ENCODE results near the gene MCM9. TPM values are rescaled to one million over a fixed set of nuclear protein-coding genes. Genes with fewer than 3 reads are reported as not detected.

The MCM9 gene
- polyA plus RNA-seq, 3 donors, result 9.4 to 11.9 (median 9.8) TPM

DNA sequence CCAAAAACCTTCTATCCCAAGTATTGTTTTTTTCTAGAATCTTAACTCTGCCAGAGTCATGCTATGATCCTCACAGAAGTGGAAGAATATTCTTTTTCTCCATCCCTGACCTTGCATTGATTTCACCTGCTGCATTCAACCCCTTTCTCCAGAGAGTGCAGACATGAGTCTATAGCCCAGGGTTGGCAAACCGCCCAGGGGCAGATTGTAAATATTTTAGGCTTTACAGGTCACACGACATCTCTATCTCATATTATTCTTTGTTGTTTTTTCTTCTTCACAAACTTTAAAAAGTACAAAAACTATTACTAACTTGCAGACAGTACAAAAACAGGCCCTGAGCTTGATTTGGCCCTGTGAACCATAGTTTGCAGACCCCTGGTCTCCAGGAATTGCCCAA, 153.1 kb downstream of the MCM9 start:
- WGBS (ENCODE audit: insufficient coverage), result no CpG with 5 or more reads among the region's 2 CpGs
- Histone ChIP-seq H3K9me3 (replicated peaks in 1 of 2; ENCODE audit: control insufficient read depth in 1 of 2, insufficient read depth in 1 of 2, low read length in 2 of 2) (no peaks in the 10 kb centered on the region), H3K4me1 (ENCODE audit: control insufficient read depth in 1 of 2, insufficient read depth in 2 of 2, low read length in 2 of 2) (peaks cover 32 to 39% of the 10 kb centered on the region in 2 donors), H3K4me2 (replicated peaks; ENCODE audit: extremely low read depth, low read length, poor library complexity, severe bottlenecking) (no peak overlapping the region), H3K27me3 (ENCODE audit: control insufficient read depth in 2 of 2, insufficient read depth in 2 of 2, low read length in 2 of 2) (no peaks in the 10 kb centered on the region), H3K27ac (ENCODE audit: low read depth in 1 of 2, low read length in 2 of 2) (no peak overlapping the region), H3K4me3 (replicated peaks in 1 of 3; ENCODE audit: low read depth in 2 of 3, low read length in 3 of 3) (no peak overlapping the region), H4K20me1 (ENCODE audit: insufficient read depth, low read length) (no peaks in the 10 kb centered on the region), H2AFZ (ENCODE audit: insufficient read depth, low read depth, low read length, poor library complexity, severe bottlenecking) (no peak overlapping the region), H3K9ac (ENCODE audit: insufficient read depth, low read length, poor library complexity, severe bottlenecking) (no peak overlapping the region), H3K36me3 (replicated peaks in 1 of 2; ENCODE audit: control insufficient read depth in 1 of 2, insufficient read depth in 2 of 2, low read length in 2 of 2) (no peaks in the 10 kb centered on the region), H3K79me2 (ENCODE audit: insufficient read depth, low read length) (no peaks in the 10 kb centered on the region)
- DNase-seq, result no peak
- Mint-ChIP-seq H3K27ac (peak overlapping the region in 3 of 7 donors; percentile 1 to 90 (median 69)), H3K36me3 (no peaks in the 10 kb centered on the region), H3K4me1 (peaks cover 44% of the 10 kb centered on the region), H3K9me3 (no peaks in the 10 kb centered on the region), H3K27me3 (ENCODE audit: low read depth in 3 of 3) (no peaks in the 10 kb centered on the region), H3K4me3 (no peak overlapping the region)
- intact Hi-C loops (cut with micrococcal nuclease), result no loop called here
- TF ChIP-seq CTCF (IDR thresholded peaks at IDR 0.05), result no peak

DNA sequence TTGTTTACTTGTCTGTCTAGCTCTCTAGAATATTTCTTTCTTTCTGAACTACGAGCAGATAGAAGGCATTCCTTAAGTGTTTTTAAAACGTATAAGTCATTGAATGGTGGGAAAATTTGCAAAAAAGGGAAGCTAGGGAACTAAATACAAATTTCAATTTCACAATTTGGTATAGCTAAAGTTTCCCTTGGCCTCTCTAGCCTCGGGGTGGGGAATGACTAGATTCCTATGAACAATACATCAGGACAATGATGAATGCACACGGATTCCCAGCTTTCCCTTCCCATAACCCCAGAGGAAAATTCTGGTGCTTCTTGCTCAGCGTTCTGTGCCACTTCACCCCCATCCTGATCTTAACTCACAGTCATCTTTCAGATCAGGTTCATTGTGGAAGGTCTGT, 154.3 kb downstream of the MCM9 start:
- H3K4me3 ChIP-seq (replicated peaks in 1 of 3; ENCODE audit: low read depth in 2 of 3, low read length in 3 of 3), result peak overlapping the region in 1 of 3 experiments; percentile 64
- no peak for TF ChIP-seq CTCF (IDR thresholded peaks at IDR 0.05)
- Mint-ChIP-seq H3K4me1 (peaks cover 50% of the 10 kb centered on the region), H3K4me3 (peak overlapping the region in 1 of 2 donors; percentile 77), H3K27me3 (ENCODE audit: low read depth in 3 of 3) (no peaks in the 10 kb centered on the region), H3K27ac (peak overlapping the region; percentile 76 to 93 (median 87)), H3K9me3 (no peaks in the 10 kb centered on the region), H3K36me3 (no peaks in the 10 kb centered on the region)
- 42% methylated on average over 2 of the region's 5 CpGs for WGBS (ENCODE audit: insufficient coverage)
- H2AFZ ChIP-seq (ENCODE audit: insufficient read depth, low read depth, low read length, poor library complexity, severe bottlenecking), result peak overlapping the region; percentile 62
- no peaks in the 10 kb centered on the region for H4K20me1 ChIP-seq (ENCODE audit: insufficient read depth, low read length)
- intact Hi-C loops (cut with micrococcal nuclease), result no loop called here
- no peaks in the 10 kb centered on the region for H3K9me3 ChIP-seq (replicated peaks in 1 of 2; ENCODE audit: control insufficient read depth in 1 of 2, insufficient read depth in 1 of 2, low read length in 2 of 2)
- peak overlapping the region; percentile 28 to 78 for H3K27ac ChIP-seq (ENCODE audit: low read depth in 1 of 2, low read length in 2 of 2)
- H3K27me3 ChIP-seq (ENCODE audit: control insufficient read depth in 2 of 2, insufficient read depth in 2 of 2, low read length in 2 of 2), result no peaks in the 10 kb centered on the region
- no peaks in the 10 kb centered on the region for H3K79me2 ChIP-seq (ENCODE audit: insufficient read depth, low read length)
- H3K4me1 ChIP-seq (ENCODE audit: control insufficient read depth in 1 of 2, insufficient read depth in 2 of 2, low read length in 2 of 2), result peaks cover 36 to 47% of the 10 kb centered on the region in 2 donors
- H3K4me2 ChIP-seq (replicated peaks; ENCODE audit: extremely low read depth, low read length, poor library complexity, severe bottlenecking), result peak overlapping the region; percentile 69
- H3K36me3 ChIP-seq (replicated peaks in 1 of 2; ENCODE audit: control insufficient read depth in 1 of 2, insufficient read depth in 2 of 2, low read length in 2 of 2), result no peaks in the 10 kb centered on the region
- no peak overlapping the region for H3K9ac ChIP-seq (ENCODE audit: insufficient read depth, low read length, poor library complexity, severe bottlenecking)
- peak in 2 of 3 donors; percentile 48 to 59 for DNase-seq

Measured in CD14-positive monocyte (primary cell).